ENCODE data around the gene COQ8A.
"Not testable (repeated sequence)": the region's sequence is repeated elsewhere in the genome, so short reads cannot be mapped to it uniquely, and the experiment has no call there.

The COQ8A gene

DNA sequence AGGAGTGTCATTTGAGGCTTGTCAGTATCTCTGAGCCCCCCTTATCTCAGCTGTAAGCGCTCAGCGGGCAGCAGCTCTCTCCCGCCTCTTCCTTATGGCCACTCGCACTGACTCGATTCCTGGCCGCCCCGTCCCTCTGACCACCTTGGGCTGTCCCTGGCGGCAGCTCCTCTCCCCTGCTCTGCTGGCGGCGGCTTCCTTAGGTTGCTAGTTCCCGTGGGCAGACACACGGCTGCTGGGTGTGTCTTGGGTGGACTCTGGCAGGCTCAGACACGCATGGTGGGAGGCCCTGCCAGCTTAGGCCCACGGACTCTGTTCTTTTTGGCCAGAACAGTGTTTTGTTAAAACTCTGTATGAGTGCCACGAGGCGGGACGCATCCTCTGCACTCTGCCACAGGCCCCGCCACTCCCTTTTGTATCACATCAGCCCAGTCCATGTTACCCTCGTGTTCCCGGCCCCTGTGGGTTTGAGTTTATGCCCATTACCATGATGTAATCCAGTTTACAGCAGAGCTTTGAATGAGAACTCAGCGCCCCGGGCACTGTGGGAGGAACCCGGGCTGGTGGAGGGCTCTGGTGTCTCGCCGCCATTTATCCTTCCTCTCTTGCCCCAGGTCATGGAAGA is 45.9 kb downstream of the COQ8A start:
- DNase-seq = no peak

DNA sequence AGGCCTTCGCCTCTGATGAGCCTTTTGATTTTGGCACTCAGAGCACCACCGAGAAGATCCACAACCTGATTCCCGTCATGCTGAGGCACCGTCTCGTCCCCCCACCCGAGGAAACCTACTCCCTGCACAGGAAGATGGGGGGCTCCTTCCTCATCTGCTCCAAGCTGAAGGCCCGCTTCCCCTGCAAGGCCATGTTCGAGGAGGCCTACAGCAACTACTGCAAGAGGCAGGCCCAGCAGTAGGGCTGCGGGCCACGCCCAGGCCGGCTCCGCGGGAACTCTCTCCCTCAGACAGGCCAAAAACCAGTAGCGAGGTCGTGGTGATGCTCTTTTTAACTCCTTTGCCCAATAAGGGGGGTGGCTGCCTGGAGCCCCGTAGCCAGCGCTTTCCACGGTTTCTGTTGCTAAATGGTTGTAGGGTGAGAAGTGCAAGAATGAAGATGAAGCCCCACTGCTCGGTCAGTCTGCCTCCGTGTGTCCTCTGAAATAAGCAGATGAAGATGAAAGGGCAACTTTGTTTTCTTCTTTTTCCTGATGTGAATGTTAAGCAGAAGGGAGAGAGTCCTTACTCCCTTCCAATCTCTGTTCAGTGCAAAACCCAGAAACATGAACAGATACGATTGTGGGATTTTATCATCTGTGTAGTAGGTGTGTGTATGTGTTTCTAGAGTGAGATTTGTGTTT is 46.5 kb downstream of the COQ8A start:
- no peak for DNase-seq

DNA sequence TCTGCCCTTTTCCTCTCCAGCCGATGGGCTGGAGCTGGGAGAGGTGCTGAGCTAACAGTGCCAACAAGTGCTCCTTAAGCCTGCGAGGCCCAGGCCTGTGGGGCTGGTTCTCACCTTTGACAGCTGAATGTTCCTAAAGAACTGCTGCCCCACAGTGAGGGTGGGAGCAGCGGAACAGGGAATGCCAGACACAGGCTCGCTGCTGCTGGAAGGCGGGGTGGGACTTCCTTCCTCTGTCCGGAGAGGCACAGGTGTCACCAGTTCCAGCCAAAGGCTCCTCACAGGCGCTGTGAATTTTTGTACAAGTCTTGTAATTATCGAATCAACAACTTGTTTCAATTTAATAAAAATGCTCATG is 47.1 kb downstream of the COQ8A start:
- DNase-seq = no peak

DNA sequence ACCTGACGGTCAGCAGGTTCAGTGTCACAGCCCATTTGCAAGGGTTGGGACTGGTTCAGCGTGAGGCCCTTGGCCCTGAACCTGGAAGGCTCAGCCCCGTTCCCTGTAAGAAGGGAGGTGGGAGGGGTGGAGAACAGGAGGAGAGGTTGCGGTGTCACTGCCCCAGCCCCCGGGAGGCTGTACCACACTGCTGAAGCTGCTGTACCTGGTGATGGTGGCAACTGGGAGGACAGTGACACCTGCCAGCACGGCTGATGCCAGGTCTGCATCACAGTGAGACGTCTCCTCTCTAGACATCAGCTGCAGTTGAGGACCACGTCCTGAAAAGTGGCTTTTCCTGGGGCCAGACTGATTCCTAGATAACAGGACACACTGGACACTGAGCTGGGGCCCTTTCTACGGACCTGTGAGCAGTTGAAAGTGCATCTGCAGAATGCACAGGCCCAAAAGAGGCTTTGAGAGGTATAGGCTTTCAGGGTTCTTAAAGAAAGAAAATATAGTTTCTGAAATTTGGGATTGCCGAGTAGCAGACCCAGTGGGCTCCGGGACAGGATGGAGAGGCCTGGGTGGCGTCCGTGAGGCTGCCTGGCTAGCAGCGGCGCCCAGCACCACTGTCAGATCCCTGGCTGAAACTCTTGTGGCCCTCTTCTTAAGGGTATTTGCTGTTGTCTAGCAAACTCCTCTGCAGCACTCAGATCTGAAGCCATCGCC is 47.7 kb downstream of the COQ8A start:
- DNase-seq = no peak

DNA sequence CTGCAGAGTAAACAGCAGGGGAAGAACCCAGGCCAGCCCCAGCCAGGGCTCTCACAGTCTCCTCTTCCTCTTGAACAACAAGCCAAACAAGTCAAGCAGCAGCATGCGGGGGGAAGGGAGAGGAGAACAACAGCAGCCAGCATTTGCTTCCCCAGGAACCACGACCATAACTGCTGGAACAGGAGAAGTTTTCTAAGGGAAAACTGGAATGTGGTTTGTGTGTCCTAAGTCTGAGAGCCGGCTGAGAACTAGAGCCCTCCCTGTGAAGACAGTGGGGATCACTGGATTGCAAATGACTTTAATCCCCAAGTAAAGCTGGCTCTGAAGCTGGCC is 48.2 kb downstream of the COQ8A start:
- DNase-seq = no peak

DNA sequence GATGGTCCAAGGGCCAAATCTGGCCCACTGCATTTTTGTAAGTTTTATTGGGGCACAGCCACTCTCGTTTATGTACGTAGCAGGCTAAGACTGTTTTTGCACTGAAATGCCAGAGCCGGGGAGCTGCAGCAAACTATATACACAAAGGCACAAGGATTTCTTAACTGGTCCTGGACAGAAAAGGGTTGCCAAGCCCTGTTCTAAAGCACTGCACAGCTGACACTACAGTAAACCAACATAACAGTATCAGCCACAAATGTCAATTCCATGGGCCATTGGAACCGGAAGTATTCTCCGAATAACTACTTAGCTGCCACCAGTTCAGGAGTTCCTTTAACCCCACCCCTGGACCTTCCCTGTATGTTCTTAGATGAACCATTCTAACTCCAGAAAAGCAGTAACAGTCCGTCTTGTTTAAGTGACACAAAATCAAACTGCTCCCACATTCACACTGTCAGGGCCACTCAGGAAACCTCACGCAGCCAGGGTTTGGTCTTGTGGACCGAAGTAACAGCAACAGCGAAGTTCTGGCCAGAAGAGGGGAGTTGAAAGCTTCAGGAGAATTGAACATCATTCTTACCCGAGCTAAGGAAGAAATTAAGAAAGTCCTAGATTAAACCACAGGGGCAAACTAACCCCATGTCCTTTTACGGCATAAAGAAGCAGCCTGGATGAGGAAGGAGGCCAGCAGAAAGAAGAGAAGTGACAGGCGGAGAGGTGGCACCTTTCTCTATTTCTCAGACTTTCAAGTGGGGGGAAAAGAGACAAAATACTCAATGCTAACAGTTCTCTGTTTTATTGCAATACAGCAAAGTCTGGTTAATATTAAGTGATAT is 49.2 kb downstream of the COQ8A start:
- no peak for DNase-seq

DNA sequence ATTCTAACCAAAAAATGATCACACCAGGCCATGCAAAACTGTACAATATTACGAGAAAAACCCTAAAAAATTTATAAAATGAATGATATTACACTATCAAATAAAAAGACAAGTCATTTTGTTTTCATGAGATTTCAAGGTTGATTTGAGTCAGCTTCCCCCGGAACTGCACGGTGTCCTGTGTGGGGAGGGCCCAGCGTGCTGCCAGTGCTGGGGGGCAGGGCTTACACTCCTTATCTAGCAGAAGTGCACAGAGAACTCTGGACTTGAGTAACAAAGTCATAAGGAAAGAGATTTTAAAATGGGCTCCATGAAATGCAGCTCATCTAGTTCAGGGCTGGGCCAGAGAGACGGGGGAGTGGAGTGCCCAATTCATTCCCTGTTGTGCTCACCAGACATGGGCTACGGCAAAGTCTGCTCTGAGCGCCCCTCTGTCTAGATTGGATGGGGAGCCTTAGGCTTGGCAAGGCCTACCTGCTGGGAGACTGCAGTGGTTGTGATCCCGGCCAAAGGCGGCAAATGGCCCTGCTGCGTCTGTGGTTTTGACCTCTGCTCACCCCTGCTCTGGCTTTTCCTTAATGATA is 50.1 kb downstream of the COQ8A start:
- no peak for DNase-seq

DNA sequence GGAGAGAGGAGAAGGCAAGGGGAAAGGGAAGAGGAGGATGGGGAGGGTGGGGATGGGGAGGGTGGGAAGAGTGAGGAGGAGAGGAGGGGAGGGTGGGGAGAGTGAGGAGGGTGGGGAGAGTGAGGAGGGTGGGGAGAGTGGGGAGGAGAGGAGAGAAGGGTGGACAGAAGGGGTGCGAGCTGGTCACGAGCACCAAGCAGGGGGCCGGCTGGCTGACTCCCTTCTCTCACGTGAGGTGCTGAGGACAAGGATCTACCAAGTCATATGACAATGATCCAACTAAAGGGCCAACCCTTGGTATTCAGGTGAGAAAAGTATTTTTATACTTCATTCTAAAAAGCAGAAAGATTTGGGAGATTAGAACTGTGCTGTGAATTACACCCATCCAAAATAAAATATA is 51.8 kb downstream of the COQ8A start:
- DNase-seq = no peak

DNA sequence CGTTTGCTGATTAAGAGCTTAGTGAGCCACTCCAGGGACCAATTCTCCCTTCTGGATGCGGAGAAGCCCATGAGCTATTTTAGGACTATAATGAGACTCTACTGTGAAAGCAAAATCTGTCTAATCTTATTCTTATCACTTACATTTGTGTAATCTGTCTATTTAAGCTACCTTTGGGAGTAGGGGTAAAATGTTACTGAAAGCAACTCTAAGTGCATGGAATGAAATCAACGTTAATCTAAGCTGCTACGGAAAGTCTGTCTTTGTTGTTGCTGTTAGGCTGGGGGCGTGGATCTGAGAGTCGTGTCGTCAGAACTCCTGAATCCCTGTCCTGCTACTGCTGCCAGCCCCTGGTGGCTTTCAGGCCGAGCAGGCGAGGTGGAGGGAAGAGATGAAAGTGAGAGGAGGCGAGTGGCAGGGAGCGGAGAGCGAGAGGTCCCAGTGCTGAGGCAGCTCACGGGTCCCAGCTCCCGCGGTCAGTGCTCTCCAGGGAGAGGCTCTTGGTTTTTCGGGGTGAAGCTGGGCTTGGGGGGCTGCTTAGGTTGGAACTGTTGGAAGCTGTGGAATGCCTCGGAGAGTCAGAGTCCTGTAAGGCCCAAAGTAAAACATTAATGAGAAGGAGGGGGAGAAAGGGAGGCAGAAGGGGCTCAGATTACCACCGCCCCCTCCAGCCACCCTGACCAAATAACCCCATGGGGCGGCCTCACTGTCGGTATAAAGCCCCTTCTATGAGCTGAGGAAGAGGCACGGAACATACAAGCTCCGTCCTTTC is 53.9 kb downstream of the COQ8A start:
- no peak for DNase-seq

DNA sequence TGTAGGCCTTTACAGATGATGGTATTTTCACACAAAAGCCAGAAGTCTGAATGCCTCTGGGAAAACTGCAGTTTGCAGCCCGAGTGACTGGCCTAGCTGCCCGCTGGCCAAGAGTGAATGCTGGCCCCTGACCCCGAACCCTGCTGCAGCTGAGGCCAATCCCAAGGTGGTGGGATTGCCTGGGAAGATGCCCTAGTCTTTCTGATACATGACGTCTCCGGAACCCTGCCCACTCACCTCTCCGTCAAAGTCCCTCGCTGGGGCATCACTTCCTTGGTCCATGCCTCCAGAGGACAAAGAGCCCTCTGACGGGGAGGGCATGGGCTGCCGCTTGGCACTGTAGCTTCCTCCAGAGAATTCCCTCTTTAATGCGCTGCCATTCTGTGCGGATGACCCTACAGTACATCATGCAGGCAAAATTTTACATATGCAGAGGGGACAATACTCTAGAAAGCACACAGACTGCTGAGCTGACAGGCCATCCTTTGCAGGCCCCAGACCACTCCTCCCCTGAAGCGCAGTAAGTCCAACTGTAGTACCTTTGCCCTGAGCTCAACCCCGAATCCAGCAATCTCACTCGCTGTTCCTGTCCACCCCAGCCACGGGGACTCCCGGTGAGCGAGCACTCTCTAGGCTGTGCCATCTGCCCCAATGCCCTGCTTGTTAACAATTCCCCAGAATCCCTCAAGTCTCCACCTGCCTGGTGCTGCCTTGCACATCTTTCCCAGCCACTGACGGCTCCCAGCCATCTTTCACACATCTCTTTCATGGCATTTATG is 54.7 kb downstream of the COQ8A start:
- no peak for DNase-seq

DNA sequence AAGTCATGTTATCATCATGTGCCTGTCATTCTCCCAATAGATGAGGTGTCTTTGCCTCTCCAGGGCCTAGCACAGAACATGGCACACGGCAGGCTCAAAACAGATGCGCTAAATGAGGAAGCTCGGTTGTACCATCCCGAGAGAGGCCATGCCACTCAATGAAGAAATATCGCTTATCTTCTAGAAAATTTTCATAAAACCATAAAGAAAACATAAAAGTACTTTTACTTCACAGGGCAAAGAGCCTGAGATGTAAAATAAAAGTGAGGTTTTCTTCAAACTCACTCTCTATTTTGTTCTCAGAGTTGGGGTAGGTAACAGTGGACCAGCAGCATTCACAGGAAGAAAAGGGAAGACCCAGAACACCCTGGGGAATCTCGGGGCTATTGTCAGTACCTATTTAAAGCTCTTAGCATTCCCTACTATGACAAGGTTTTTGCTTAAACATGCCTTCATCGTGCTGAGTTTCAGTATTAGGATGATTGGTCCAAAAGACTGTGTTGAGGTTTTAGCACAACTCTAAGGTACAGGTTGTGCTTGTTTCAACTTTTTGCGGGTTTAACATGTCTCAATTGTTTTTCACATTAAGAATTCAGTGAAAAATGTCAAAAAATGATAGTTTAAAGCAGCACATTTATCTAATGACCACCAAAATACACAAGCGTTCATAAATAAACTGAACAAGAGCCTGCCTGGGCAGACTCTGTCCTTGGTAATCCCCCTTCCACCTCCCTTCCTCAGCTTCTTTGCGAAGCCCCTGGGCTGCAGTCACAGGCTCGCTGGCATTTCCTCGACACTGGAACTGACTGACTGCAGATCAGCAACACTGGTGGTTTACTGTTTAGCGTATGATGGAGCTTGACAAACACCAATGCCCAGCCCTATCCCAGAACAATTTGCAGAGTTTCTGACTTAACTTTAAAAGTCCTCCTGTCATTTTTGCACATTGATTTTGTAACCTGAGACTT is 55.6 kb downstream of the COQ8A start:
- DNase-seq = no peak

DNA sequence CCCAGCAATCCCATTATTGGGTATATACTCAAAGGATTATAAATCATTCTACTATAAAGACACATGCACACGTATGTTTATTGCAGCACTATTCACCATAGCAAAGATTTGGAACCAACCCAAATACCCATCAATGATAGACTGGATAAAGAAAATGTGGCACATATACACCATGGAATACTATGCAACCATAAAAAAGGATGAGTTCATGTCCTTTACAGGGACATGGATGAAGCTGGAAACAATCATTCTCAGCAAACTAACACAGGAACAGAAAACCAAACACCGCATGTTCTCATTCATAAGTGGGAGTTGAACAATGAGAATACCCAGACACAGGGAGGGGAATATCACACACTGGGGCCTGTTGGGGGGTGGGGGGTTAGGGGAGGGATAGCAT is 59.5 kb downstream of the COQ8A start:
- not testable (repeated sequence) for DNase-seq

DNA sequence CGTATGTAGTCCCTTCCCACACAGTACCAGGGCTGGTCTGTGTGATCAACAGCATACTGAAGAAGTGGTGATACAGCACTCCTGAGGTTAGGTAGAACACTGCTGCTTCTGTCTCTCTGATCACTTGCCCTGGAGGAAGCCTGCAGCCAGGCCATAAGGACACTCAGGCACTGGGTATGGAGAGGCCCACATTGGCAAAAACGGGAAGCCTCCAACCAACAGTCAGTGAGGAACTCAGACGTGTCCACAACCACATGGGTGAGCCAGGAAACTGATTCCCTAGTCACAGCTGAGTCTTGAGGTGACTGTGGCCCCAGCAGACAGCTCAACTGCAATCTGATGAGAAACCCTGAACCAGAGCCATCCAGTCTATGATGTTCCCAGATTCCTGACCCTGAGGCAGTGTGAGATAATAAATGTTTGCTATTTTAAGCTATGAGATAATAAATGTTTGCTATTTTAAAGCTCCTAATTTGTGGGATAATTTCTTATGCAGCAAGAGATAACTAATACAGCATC is 62.5 kb downstream of the COQ8A start:
- no peak for DNase-seq

DNA sequence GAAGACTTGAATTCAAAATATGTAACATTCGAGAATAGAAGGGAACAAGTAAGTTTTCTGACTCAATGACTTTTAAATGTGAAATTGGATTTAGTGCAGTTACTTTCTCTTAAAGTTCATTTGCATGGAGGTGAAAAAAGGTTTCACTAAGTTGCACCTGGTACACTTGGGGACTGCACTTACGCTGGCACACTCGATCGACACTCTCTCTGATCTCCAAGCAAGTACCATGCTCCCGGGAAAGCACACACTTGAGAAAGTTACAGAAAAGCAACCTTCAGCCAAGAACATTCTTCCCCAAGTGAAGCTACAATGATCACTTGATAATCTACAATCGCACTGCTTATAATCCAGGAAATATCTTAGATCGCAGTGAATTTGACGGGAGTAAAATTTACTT is 63.1 kb downstream of the COQ8A start:
- no peak for DNase-seq

DNA sequence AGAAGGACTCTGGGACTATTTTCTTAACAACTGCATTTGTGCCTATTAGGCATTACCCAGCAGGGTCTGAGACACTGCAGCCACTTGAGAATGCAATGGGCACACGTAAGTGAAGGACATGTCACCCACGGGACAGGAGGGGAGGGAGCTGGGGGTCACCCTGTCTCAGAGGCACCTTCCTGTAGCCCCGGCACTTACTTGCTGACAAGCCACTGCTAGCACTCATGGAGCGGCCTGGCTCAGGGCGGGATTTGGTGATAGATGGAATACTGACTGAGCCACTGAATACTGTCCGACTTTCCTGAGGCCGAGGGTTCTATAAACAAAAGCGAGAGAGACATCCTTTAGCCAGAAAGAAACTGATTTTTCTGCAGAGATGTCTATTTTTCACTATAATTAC is 64.7 kb downstream of the COQ8A start:
- no peak for DNase-seq

DNA sequence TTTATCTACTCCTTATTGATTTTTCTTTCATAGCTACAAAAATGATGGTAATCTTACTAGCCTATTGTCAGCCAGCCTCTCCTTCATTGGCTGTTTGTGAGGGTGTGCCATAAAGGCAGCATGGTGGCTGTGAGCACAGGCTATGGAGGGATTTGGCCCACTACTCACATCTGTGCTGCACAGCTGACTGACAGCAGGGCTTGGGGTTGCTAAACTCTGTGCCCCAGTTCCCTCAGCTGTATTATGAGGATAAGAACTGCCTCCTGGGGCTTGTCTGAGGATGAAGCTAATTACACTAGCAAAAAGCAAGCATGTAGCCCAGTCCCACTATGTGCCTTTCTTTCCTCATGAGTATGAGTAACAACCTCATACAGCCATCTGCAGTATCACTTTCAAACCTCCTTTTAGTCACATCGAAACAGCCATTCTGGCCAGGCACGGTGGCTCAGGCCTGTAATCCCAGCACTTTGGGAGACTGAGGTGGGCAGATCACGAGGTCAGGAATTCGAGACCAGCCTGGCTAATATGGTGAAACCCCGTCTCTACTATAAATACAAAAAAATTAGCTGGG is 66.2 kb downstream of the COQ8A start:
- DNase-seq = no peak

DNA sequence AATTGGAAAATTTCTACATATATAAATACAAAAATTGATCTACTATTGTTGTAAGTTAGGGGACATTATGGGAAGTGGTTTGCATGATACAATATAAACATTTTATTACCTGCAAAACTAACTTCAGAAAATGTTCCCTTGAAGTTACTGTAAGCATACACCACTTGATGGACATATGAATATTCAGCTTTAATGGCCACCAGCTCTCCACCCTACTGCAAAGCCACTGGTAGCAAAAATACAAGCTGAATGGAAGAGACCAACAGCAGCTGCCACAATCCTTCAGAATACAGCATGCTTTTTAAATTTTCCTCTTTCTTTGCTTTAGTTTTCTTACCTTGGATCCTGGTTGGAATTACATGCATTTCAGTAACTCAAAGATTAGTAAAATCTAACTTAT is 69.8 kb downstream of the COQ8A start:
- DNase-seq = no peak

DNA sequence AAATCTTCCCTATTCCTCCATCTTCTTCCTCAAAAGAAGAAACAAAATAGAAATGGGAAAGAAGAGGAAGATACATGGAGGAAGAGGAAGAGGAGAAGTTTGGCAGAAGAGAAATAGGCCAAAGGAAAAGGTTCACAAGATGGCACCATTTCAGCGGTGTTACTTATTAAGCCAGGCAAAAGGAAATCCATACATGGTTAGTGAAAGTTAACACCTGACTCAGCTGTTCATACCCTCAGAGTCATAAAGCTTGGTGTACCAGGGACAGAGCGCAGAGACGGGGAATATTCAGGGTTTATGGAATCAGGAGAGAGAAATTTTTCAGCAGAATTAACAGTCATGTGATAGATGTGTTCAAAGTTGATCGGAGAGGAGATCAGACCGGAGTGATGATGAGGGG is 70.6 kb downstream of the COQ8A start:
- no peak for DNase-seq

DNA sequence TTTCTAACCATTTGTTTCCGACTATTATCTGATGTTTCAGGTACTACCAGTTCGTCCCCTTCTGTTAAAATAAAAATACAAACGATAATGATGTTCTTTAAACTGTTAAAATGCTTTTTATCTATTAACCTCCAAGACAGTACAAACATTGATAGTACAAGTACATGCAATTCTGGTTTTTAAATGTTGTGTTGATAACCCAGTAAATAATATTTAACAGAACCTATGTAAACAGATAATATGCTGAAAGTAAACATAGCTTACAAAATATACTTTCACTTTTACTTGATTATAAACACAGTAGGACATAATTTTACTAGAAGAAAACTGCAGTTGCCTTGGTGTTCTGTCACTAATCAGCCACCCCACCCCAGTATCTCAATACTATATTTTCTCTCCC is 76.9 kb downstream of the COQ8A start:
- no peak for DNase-seq

DNA sequence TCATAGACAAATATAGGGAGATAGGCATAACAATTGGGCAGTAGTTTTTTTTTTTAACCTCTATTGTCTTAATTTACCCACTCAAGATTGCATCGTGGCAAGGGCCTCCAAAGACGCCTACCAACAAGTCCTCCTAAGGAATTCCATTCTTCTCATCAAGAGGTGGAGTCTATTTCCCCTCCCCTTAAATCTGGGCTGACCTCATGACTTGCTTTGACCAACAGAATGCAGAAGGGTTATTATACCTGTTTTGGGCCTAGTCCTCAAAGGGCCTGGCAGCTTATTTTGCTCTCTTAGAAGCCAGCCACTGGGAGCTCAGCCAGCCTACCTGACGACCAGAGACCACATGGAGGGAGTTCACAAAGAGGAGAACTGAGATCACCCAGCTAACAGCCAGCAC is 92.3 kb downstream of the COQ8A start:
- no peak for DNase-seq
